Non-pigmented ciliary epithelial cell (primary cell): Measurements from ENCODE around the gene GTF2F1.
"Not testable (repeated sequence)": the region's sequence is repeated elsewhere in the genome, so short reads cannot be mapped to it uniquely, and the experiment has no call there.

Source experiments
- DNase-seq: peaks from one replicate; pipeline ENCODE4 v3.0.0-alpha.2; 2010; ENCODE audit warnings: low read depth

Gene GTF2F1

DNA sequence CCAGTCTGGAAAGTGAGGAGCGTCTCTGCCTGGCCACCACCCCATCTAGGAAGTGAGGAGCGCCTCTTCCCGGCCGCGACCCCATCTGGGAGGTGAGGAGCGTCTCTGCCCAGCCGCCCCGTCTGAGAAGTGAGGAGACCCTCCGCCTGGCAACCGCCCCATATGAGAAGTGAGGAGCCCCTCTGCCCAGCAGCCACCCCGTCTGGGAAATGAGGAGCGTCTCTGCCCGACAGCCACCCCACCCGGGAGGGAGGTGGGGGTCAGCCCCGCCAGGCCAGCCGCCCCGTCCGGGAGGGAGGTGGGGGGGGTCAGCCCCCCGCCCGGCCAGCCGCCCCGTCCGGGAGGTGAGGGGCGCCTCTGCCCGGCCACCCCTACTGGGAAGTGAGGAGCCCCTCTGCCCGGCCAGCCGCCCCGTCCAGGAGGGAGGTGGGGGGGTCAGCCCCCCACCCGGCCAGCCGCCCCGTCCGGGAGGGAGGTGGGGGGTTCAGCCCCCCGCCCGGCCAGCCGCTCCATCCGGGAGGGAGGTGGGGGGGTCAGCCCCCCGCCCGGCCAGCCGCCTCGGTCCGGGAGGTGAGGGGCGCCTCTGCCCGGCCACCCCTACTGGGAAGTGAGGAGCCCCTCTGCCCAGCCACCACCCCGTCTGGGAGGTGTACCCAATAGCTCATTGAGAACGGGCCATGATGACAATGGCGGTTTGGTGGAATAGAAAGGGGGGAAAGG is 37.5 kb downstream of the GTF2F1 start:
- not testable (repeated sequence) for DNase-seq

DNA sequence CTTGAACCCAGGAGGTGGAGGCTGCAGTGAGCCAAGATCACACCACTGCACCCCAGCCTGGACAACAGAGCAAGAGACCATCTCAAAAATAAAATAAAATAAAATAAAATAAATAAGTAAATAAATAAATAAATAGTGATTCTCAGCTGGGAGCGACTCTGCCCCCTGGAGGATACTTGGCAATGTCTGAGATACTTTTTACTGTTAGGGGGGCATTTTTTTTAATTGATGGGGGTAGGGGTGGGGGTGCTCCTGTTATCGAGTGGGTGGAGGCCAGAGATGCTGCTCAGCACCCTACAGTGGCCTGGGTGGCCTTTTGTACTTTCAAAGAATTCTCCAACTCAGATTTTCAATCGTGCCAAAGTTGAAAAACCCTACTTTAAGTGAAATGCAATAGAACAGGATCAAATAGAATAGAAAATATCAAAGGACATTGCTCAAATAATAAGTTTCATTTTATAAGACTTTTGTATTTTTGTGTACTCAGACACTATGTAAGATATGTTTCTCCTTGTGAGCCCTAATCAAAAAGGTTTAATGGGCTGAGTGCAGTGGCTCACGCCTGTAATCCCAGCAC is 38.8 kb downstream of the GTF2F1 start:
- DNase-seq, result no peak

DNA sequence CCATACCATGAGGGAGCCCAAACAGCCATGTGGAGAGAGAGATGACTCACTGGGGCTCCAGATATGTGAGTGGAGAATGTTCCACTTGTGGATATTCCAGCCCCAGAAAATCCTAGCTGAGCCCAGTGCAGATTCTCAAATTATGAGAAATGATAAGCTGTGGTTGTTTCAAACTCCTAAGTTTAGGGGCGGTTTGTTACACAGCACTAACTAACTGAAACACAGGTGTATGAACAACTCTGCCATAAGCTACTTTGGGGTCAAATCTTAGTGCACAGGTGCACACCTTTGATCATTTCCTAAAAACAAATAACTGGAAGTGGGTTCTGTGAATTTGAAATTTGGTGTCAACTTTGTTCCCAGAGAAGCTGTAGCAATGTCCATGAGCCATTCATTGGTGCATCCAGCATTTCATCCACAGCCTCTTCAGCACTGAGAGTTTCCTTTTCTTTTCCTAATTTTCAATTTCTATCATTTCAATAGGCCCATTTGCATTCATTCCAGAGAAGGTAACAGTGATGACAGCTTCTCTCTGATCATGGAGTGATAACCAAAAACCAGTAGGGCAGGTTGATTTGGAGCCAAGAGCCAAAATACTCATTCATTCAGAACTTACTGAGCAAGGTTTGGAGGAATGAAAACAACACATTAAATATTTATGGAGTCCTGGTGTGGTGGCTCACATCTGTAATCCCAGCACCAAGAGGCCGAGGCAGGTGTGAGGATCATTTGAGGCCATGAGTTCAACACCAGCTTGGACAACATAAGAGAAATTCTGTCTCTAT is 40.4 kb downstream of the GTF2F1 start:
- DNase-seq, result no peak

DNA sequence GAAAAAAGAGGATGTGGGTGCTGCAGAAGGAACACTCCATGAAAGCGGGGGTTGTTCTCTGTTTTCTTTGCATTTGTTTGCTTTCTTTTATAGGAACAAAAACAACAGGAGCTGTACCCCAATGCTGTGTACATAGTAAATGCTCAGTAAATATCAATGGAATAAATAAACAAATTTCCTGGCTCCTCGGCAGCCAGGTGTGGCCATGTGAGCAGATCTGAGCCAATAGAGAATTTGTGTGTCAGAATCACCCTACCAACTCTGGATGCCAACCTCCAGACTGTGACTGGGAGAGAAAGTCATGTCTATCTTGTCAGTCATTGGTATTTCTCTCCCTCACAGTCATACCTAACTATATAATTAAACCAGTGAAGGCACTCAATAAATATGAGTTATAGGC is 42.3 kb downstream of the GTF2F1 start:
- no peak for DNase-seq

DNA sequence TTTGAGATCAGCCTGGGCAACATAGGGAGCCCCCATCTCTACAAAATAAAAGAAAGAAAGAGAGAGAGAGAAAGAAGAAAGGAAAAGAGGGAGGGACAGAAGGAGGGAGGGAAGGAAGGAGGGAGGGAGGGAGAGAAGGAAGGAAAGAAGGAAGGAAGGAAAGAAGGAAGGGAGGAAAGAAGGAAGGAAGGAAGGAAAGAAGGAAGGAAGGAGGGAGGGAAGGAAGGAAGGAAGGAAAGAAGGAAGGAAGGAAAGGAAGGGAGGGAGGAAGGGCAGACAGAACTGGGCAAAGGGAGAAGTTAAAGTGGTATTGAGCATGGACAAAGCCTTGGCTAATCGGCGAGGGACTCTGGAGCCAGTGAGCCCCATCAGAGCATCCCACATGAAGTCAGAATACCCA is 43.7 kb downstream of the GTF2F1 start:
- DNase-seq, result not testable (repeated sequence)

DNA sequence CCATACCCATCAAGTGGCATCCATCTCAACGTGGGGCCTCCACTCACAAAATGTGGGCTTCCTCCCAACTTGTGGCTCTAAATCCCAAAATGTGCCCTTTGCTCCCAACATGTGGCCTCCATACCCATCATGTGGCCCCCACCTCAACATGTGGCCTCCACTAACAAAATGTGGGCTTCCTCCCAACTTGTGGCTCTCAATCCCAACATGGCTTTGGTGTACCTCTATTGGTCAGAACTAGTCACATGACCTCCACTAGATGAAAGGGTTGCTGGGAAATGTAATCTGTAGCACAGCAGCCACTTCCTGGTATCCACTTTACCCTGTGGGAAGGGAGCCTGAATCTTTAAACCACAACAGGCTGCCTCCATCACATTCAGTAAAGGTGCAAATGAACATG is 49.5 kb downstream of the GTF2F1 start:
- no peak for DNase-seq

DNA sequence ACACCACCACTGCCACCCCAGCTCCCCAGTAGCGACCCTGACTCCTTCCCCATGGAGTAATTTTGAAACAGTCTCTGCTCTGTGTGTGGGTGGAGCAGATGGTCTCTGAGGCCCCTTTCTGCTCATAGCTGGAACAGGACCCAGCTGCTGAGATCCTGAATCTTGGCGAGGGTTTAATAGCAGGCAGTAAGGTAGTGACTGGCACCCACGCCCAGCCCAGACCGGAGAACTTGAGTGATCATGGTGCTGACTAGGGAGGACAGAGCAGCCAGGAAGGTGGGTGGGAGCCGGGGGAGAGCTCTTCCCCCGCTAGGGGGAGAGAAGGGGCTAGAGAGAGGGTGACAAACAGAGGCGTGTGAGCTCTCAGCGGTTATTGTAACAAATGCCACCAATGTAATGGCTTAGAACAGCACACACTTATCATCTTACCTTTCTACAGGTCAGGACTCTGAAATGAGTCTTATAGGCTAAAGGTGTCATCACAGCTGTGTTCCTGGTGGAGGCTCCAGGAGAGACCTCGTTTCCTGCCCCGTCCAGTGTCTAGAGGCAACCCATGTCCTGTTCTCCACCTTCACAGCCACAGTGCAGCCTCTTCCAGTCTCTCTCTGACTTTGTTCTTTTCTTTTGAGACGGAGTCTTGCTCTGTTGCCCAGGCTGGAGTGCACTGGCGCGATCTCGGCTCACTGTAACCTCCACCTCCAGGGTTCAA is 52.3 kb downstream of the GTF2F1 start:
- DNase-seq, result no peak

DNA sequence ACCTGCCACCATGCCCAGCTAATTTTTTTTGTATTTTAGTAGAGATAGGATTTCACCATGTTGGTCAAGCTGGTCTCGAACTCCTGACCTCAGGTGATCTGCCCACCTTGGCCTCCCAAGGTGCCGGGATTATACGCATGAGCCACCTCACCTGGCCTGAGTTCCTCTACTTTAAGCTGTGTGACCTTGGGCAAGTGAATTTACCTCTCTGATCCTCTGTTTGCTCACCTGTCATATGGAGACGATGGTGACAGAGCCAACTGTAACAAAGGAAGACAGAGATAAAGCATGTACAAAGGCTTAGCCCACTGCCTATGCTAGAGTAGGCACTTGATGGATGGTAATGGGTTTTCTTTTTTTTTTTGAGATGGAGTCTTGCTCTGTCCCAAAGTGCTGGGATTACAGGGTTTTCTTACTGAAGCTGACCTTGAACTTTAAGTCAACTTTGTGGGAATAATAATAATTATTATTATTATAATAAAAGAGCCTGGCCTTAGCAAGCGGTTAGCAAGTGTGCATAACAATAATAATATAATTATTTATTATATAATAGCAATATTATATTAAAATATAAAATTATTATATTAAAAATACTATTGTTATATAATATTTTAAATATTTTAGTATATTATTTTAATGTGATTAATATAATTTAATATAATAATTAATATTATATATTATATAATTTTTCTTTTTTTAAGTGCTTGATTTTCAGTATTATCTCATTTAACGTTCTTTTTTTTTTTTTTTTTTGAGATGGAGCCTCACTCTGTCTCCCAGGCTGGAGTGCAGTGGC is 58.3 kb downstream of the GTF2F1 start:
- DNase-seq, result no peak

DNA sequence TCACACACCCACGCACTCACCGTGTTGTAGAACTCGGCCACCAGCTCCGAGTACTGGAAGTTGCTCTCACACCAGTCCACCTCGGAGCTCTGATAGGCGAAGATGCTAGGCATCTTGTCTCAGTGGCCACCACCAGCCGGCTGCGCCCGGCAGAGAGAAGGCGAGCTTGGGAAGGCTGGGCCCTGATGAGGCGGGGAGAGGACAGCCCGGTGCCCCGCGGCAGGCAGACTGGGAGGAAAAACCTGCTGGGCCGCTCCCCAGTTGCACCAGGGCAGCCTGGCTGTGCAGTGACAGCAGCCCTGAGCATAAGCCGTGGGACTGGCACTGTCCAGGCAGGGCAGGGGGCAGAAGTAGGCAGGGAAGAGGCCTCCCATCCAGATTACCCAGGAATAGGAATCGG is 59.5 kb downstream of the GTF2F1 start, which contains the start of gene ACER1:
Gene ACER1, minus strand, starts transcription at position 174 of the 400 bp plus-strand sequence. Its CDS starts 61 bp downstream, at position 113.
- no peak for DNase-seq
